PC-9 (cell line): ENCODE data around the gene PRSS3.
"Not testable (repeated sequence)": the region's sequence is repeated elsewhere in the genome, so short reads cannot be mapped to it uniquely, and the experiment has no call there.

ENCODE experiments used
- EZH2 ChIP-seq: fragments of 200-600 bp; sonication (generic); IDR thresholded peaks from 2 replicates; pipeline ENCODE4 v1.8.0; 2017; ENCODE audit warnings: antibody characterized with exemption, low read depth
- TF ChIP-seq, protein P1 (sequence below): fragments of 200-600 bp; sonication (generic); conservative IDR thresholded peaks from 2 replicates; pipeline ENCODE4 v1.6.1; 2017; ENCODE audit warnings: mixed run types, antibody characterized with exemption, mild to moderate bottlenecking, moderate library complexity

DNA sequence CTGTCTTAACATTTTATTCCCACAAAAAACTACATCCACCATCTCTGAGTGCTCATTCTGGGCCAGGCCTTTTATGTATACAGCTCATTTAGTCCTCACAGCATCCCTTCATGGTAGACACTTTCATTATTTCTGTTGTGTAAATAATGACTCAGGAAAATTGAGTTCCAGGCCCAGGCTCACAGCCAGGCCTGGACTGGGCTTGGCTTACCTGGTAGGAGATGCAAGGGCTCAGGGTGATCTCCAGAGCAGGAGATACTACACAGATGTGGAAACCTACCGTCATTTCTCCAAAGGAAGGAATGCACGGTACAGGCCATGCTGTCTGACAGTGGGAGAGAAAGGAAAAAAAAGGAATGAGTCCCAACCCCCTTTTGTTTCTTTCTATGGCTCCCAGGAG is 11.8 kb downstream of the PRSS3 start:
- TF ChIP-seq, protein P1, sequence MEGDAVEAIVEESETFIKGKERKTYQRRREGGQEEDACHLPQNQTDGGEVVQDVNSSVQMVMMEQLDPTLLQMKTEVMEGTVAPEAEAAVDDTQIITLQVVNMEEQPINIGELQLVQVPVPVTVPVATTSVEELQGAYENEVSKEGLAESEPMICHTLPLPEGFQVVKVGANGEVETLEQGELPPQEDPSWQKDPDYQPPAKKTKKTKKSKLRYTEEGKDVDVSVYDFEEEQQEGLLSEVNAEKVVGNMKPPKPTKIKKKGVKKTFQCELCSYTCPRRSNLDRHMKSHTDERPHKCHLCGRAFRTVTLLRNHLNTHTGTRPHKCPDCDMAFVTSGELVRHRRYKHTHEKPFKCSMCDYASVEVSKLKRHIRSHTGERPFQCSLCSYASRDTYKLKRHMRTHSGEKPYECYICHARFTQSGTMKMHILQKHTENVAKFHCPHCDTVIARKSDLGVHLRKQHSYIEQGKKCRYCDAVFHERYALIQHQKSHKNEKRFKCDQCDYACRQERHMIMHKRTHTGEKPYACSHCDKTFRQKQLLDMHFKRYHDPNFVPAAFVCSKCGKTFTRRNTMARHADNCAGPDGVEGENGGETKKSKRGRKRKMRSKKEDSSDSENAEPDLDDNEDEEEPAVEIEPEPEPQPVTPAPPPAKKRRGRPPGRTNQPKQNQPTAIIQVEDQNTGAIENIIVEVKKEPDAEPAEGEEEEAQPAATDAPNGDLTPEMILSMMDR = not testable (repeated sequence)
- not testable (repeated sequence) for TF ChIP-seq EZH2
